Endothelial cell (in vitro differentiated cells): ENCODE data around the gene AP1M1. TPM values are rescaled to one million over a fixed set of nuclear protein-coding genes. Genes with fewer than 3 reads are reported as not detected.

Experiments
- DNase-seq: peaks from one replicate; pipeline ENCODE4 v3.0.0; 2021; ENCODE audit warnings: low spot score
- H3K27ac Mint-ChIP-seq: one replicate; pipeline ENCODE4 v1.8.0; 2021; ENCODE audit warnings: mixed read lengths, inconsistent platforms; ENCODE audit not compliant: unreplicated experiment
- H3K27me3 Mint-ChIP-seq: one replicate; pipeline ENCODE4 v1.8.0; 2021; ENCODE audit warnings: mild to moderate bottlenecking, moderate library complexity, mixed read lengths, inconsistent platforms; ENCODE audit not compliant: unreplicated experiment
- H3K36me3 Mint-ChIP-seq: one replicate; pipeline ENCODE4 v1.8.0; 2021; ENCODE audit warnings: mild to moderate bottlenecking, low read depth, mixed read lengths, inconsistent platforms; ENCODE audit not compliant: unreplicated experiment
- H3K4me1 Mint-ChIP-seq: one replicate; pipeline ENCODE4 v1.8.0; 2021; ENCODE audit warnings: mild to moderate bottlenecking, mixed read lengths, inconsistent platforms; ENCODE audit not compliant: unreplicated experiment
- H3K4me3 Mint-ChIP-seq: one replicate; pipeline ENCODE4 v1.8.0; 2021; ENCODE audit warnings: mild to moderate bottlenecking, mixed read lengths, inconsistent platforms; ENCODE audit not compliant: unreplicated experiment
- H3K9me3 Mint-ChIP-seq: one replicate; pipeline ENCODE4 v1.8.0; 2021; ENCODE audit warnings: mixed read lengths, inconsistent platforms; ENCODE audit not compliant: unreplicated experiment
- CTCF ChIP-seq: fragments of 200-600 bp; sonication (generic); IDR thresholded peaks from one replicate; pipeline ENCODE4 v1.5.0; 2021; ENCODE audit warnings: antibody characterized with exemption; ENCODE audit not compliant: unreplicated experiment
- total RNA-seq: library from RNA; stranded (reverse); fragmentation: NEBNext Ultra II Directional; extraction: Animal tissue kit (Norgen Biotek cat#: 25700); gene quantifications from one replicate; pipeline ENCODE4 v1.2.1, GENCODE V29; 2021; ENCODE audit not compliant: unreplicated experiment

AP1M1 gene
- total RNA-seq, 1 donor from 2014 or later = 76.0 TPM

GRCh38 chr19:16206637-16207036, 8.9 kb downstream of the AP1M1 start:
- H3K36me3 Mint-ChIP-seq = peaks cover 43% of the 10 kb centered on the region
- no peak for DNase-seq
- peak overlapping the region; percentile 73 for H3K4me3 Mint-ChIP-seq
- TF ChIP-seq CTCF = no peak
- H3K9me3 Mint-ChIP-seq = no peaks in the 10 kb centered on the region
- H3K27ac Mint-ChIP-seq = peak overlapping the region; percentile 55
- peaks cover 12% of the 10 kb centered on the region for H3K27me3 Mint-ChIP-seq
- H3K4me1 Mint-ChIP-seq = no peaks in the 10 kb centered on the region

- Mint-ChIP-seq H3K27ac (peak overlapping the region; percentile 55), H3K4me1 (no peaks in the 10 kb centered on the region), H3K36me3 (peaks cover 46% of the 10 kb centered on the region), H3K27me3 (peaks cover 12% of the 10 kb centered on the region), H3K9me3 (no peaks in the 10 kb centered on the region), H3K4me3 (peak overlapping the region; percentile 73)
- TF ChIP-seq CTCF = no peak
- no peak for DNase-seq
Observed at GRCh38 chr19:16207063-16207462, 9.4 kb downstream of the AP1M1 start.

DNA sequence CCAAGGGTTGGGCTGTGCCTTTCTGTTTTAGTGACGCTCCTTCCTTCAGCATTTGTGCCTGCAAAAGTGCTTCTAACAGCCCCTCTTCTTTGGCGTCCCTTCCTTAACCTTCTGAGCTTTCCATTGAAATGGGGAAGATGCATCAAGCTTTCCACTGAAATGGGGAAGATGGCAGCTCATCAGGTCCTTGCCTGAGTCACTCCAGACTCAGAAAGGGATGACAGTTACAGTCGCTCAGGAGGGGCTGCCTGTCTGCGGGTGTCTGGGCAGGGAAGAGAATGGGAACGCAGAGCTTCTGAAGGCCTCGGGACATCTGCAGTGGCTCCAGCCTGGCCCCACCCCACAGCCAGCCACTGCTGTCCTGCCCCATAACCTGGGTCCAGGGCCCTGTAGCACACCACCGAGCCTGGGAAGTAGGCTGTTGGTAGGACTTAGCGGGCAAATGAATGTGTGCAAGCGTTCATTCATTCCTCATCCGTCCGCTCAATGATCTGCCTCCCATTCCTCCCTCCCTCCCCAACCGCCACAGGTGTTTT, 9.8 kb downstream of the AP1M1 start:
- Mint-ChIP-seq H3K27me3 (peaks cover 9% of the 10 kb centered on the region), H3K27ac (no peak overlapping the region), H3K9me3 (no peaks in the 10 kb centered on the region), H3K4me3 (no peak overlapping the region), H3K36me3 (peaks cover 47% of the 10 kb centered on the region), H3K4me1 (no peaks in the 10 kb centered on the region)
- no peak for TF ChIP-seq CTCF
- DNase-seq = no peak

DNA sequence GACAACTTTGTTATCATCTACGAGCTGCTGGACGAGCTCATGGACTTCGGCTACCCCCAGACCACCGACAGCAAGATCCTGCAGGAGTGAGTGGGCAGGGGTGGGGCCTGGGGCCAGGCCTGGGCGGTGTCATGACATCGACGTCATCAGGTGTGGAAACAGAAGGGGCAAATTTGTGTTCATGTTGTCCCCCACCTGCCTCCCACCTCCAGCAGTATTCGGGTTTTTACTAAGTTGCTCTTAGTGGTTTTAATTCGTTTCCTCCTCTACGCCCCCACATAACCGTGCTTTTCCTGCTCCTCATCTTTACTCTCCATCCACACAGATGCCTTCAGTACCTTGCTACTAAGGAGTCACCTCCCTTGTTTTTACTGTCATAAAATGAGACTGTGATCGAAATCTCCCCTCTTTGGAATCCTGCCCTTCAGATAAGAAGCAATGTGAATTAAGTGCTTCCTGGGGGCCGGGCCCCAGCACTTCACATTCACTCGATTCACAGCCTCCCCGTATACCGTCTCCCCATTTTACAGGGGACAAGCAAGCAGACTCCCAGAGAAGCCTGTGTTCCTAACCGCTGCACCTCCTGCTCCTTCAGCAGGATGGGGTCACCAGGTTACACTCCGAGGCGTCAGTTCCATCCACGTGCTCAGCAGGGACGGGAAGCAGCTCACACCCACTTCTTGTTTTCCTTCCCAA, 10.5 kb downstream of the AP1M1 start:
- DNase-seq = no peak
- no peak for TF ChIP-seq CTCF
- H3K4me3 Mint-ChIP-seq = peak overlapping the region; percentile 37
- no peaks in the 10 kb centered on the region for H3K9me3 Mint-ChIP-seq
- H3K27me3 Mint-ChIP-seq = peaks cover 9% of the 10 kb centered on the region
- peaks cover 44% of the 10 kb centered on the region for H3K36me3 Mint-ChIP-seq
- H3K4me1 Mint-ChIP-seq = no peaks in the 10 kb centered on the region
- H3K27ac Mint-ChIP-seq = no peak overlapping the region
